Raji (cell line): Measurements from ENCODE around the gene ZNF286A.
"Not testable (repeated sequence)": the region's sequence is repeated elsewhere in the genome, so short reads cannot be mapped to it uniquely, and the experiment has no call there.

Experiments used
- POLR2A ChIP-seq: IDR thresholded peaks from 2 replicates; pipeline ENCODE4 v1.6.1; 2011; ENCODE audit warnings: low read depth, low read length, control low read depth; ENCODE audit not compliant: insufficient read depth

Gene ZNF286A

GRCh38 chr17:15731900-15732299 is 32.3 kb downstream of the ZNF286A start, which contains the start of gene TBC1D26:
TSS of gene TBC1D26 (plus strand) at chr17:15732283. CDS start at chr17:15735349, 3,066 bp downstream.
- not testable (repeated sequence) for TF ChIP-seq POLR2A

GRCh38 chr17:15738066-15738465 is 38.5 kb downstream of the ZNF286A start:
- no peak for TF ChIP-seq POLR2A

- no peak for TF ChIP-seq POLR2A
These were observed 41.1 kb downstream of the ZNF286A start for GRCh38 chr17:15740570-15741120.

- no peak for TF ChIP-seq POLR2A
These were observed 42.1 kb downstream of the ZNF286A start for GRCh38 chr17:15741624-15742023.

- TF ChIP-seq POLR2A = no peak
These were observed 42.7 kb downstream of the ZNF286A start for GRCh38 chr17:15742051-15742795.

GRCh38 chr17:15742921-15743320 is 43.4 kb downstream of the ZNF286A start:
- TF ChIP-seq POLR2A = no peak

GRCh38 chr17:15744074-15744676 is 44.6 kb downstream of the ZNF286A start:
- no peak for TF ChIP-seq POLR2A

- TF ChIP-seq POLR2A = no peak
These were observed 45.3 kb downstream of the ZNF286A start for GRCh38 chr17:15744885-15745284.
